T-helper 17 cell (primary cell): Measurements from ENCODE around the gene FXYD5. TPM values are rescaled to one million over a fixed set of nuclear protein-coding genes. Genes with fewer than 3 reads are reported as not detected.
"Not testable (repeated sequence)": the region's sequence is repeated elsewhere in the genome, so short reads cannot be mapped to it uniquely, and the experiment has no call there.

ENCODE experiments used
- ATAC-seq: fragments of 150-1000 bp; cut with Tn5 transposase; 2 replicates; pipeline ENCODE4 v1.10.0; 2021; ENCODE audit warnings: mild to moderate bottlenecking, moderate library complexity
- DNase-seq, 3 donors: peaks; one replicate each; pipeline versions ENCODE4 v3.0.0 to v3.0.0-alpha.2; 2020 to 2021
- H3K9me3 ChIP-seq: one replicate; pipeline ENCODE4 v1.7.0; 2013; ENCODE audit warnings: low read length, mild to moderate bottlenecking; ENCODE audit not compliant: control insufficient read depth, poor library complexity, severe bottlenecking
- H3K27ac Mint-ChIP-seq: one replicate; pipeline ENCODE4 v1.8.0; 2022; ENCODE audit warnings: mild to moderate bottlenecking, moderate library complexity, mixed read lengths
- H3K27me3 Mint-ChIP-seq: one replicate; pipeline ENCODE4 v1.8.0; 2022; ENCODE audit warnings: mixed read lengths
- H3K36me3 Mint-ChIP-seq: one replicate; pipeline ENCODE4 v1.8.0; 2022; ENCODE audit warnings: low read depth, mixed read lengths
- H3K4me1 Mint-ChIP-seq: one replicate; pipeline ENCODE4 v1.8.0; 2022; ENCODE audit warnings: mild to moderate bottlenecking, mixed read lengths
- H3K4me3 Mint-ChIP-seq: one replicate; pipeline ENCODE4 v1.8.0; 2022; ENCODE audit warnings: mild to moderate bottlenecking, moderate library complexity, mixed read lengths
- total RNA-seq, 4 donors: library from RNA in 2 of 4; stranded (reverse) in 2 of 4; gene quantifications; one replicate each; pipeline ENCODE4 v1.2.3 and lab custom pipeline; 2022 to 2026

The FXYD5 gene
- total RNA-seq, 2 donors from 2014 or later: 533 to 557 TPM

GRCh38 chr19:35144600-35145436, 9.7 kb upstream of the FXYD5 start:
- Mint-ChIP-seq H3K27ac (peak overlapping the region; percentile 87), H3K4me1 (peaks cover 27% of the 10 kb centered on the region), H3K4me3 (peak overlapping the region; percentile 79), H3K27me3 (no peaks in the 10 kb centered on the region), H3K36me3 (no peaks in the 10 kb centered on the region)
- no peak for DNase-seq
- no peaks in the 10 kb centered on the region for H3K9me3 ChIP-seq
- no peak for ATAC-seq

DNA sequence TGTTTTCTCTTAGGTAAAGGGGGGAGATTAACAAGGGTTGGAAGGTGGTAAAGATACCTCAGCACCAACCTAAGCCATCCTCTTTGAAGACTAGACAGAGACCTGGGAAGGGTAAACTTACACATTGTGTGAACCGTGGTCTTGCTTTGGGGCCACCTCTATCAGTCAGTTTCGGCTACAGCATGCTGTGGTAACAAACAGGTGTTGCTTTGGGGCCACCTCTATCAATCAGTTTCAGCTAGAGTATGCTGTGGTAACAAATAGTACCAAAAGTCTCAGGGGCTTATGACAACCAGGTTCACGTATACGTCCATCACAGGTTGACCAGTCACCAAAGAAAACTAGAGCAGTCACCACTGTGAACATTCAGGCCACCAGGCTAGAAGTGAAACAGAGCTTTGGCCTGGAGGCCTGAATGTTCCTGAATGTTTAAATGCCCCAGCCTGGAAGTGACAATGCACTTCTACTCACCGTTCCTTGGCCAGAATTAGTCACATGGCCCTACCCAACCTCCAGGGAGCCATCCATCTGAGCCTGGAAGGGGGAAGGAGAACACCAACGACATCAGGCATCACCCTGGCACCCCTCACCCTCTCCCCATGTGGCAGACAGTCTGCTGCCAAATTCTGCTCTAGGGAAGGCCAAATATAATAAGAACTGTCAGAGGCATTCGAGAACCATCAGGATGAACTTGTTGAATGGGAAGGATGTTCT, 7.6 kb upstream of the FXYD5 start:
- DNase-seq (no peak), ATAC-seq (no peak)
- Mint-ChIP-seq H3K4me1 (peaks cover 23% of the 10 kb centered on the region), H3K4me3 (no peak overlapping the region), H3K27ac (peak overlapping the region; percentile 87), H3K27me3 (no peaks in the 10 kb centered on the region), H3K36me3 (no peaks in the 10 kb centered on the region)
- H3K9me3 ChIP-seq: no peaks in the 10 kb centered on the region

DNA sequence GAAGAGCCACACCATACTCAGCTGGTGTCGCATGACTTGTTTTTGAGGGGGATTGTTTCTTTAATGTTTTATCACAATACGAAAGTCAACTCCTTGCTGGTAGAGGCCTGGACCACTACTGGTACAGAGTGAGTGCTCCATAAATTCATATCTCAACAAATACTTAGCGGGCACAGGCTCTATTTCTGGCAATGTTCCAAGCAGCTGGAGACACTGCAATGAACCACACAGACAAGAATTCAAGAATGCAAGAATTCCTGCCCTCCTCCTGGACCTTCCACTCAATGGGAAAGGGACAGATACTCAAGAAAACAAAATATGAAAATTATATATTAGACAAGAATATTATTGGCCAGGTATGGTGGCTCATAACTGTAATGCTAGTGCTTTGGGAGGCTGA, 5.1 kb upstream of the FXYD5 start:
- no peak for DNase-seq
- no peaks in the 10 kb centered on the region for H3K9me3 ChIP-seq
- Mint-ChIP-seq H3K27ac (no peak overlapping the region), H3K27me3 (no peaks in the 10 kb centered on the region), H3K4me3 (no peak overlapping the region), H3K4me1 (peaks cover 31% of the 10 kb centered on the region), H3K36me3 (no peaks in the 10 kb centered on the region)
- no peak for ATAC-seq

DNA sequence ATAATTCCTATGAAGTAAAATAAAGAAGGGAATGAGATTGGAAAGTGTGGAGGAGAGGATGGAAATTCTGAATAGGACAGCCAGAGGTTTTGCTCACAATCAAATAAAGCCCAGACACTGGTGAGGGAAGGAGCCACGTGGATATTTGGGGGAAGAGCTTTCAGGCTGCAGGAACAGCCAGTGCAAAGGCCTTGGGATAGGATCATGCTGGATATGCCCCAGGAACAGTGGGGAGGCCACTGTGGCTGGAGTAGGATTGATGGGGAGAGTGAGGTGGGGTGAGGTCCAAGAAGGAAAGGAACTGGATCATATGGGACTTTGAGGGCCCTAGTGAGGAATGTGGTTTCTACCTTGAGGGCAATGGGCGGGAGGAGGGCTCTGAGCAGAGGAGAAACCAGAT, 4.1 kb upstream of the FXYD5 start:
- Mint-ChIP-seq H3K27me3 (no peaks in the 10 kb centered on the region), H3K4me1 (peaks cover 27% of the 10 kb centered on the region), H3K36me3 (peaks cover 4% of the 10 kb centered on the region), H3K4me3 (peak overlapping the region; percentile 12), H3K27ac (peak overlapping the region; percentile 61)
- no peak for DNase-seq
- H3K9me3 ChIP-seq: no peaks in the 10 kb centered on the region
- no peak for ATAC-seq

DNA sequence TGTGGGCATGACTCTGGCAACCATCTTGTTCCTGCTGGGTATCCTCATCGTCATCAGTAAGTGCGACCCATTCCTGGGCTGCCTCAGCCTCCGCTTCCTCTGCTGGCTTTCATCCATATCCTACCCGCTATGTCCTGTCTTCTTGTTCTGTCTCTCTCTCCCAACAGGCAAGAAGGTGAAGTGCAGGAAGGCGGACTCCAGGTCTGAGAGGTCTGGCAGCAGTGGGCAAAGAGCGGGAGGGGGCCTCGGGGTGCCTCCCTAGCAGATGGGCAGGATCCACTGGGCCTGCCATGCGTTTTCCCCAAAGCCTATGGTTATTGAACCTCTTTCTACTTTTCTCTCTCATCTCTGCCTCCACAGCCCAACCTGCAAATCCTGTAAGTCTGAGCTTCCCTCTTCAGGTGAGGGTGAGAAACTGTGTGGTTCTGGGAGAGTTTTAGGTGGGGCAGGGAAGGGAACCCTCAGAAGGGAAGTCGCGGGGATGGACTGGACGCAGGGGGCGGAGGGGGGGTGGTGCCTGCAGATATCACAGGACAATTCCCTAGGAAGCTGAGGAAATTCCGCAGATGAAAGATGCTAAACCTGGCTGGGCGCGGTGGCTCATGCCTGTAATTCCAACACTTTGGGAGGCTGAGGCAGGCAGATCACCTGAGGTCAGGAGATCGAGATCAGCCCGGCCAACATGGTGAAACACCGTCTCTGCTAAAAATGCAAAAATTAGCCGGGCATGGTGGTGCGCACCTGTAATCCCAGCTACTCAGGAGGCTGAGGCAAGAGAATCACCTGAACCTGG, 3.1 kb upstream of the FXYD5 start:
- H3K9me3 ChIP-seq: no peaks in the 10 kb centered on the region
- Mint-ChIP-seq H3K27ac (peak overlapping the region; percentile 32), H3K4me1 (peaks cover 36% of the 10 kb centered on the region), H3K4me3 (peak overlapping the region; percentile 31), H3K36me3 (peaks cover 7% of the 10 kb centered on the region), H3K27me3 (no peaks in the 10 kb centered on the region)
- no peak for DNase-seq
- no peak for ATAC-seq

GRCh38 chr19:35153129-35153522, 1.4 kb upstream of the FXYD5 start:
- not testable (repeated sequence) for H3K27me3 Mint-ChIP-seq, H3K9me3 ChIP-seq, DNase-seq, H3K36me3 Mint-ChIP-seq, ATAC-seq
- Mint-ChIP-seq H3K4me3 (peak overlapping the region; percentile 100), H3K27ac (peak overlapping the region; percentile 98), H3K4me1 (peaks cover 44% of the 10 kb centered on the region)

GRCh38 chr19:35153701-35154524, 622 bp upstream of the FXYD5 start:
- peak overlapping the region; percentile 100 for H3K4me3 Mint-ChIP-seq
- no peaks in the 10 kb centered on the region for H3K27me3 Mint-ChIP-seq
- peak; percentile 76 for ATAC-seq
- peaks cover 8% of the 10 kb centered on the region for H3K36me3 Mint-ChIP-seq
- peaks cover 51% of the 10 kb centered on the region for H3K4me1 Mint-ChIP-seq
- peak overlapping the region; percentile 98 for H3K27ac Mint-ChIP-seq
- DNase-seq: peak; percentile 62 to 67 (median 63)
- no peaks in the 10 kb centered on the region for H3K9me3 ChIP-seq

DNA sequence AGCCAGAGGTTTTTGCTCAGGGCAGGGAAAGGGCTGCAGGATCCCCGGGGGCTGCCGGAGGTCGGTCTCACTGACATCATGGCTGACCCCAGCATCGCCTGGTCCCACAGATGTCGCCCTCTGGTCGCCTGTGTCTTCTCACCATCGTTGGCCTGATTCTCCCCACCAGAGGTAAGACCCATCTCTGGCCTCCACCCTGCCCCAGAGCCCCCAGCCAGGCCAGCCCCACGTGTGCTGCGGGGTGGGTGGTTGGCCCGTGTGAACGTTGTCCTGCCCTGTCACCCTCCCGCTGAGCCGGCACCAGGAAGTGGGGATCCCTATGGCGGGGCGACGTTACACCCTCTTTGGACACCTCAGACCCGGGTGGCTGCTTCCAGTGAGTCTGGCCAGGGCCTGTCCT, 906 bp downstream of the FXYD5 start:
- Mint-ChIP-seq H3K27ac (peak overlapping the region; percentile 98), H3K27me3 (no peaks in the 10 kb centered on the region), H3K4me3 (peak overlapping the region; percentile 100), H3K36me3 (peaks cover 11% of the 10 kb centered on the region), H3K4me1 (peaks cover 47% of the 10 kb centered on the region)
- H3K9me3 ChIP-seq: no peaks in the 10 kb centered on the region
- DNase-seq: no peak
- ATAC-seq: peak; percentile 14

- peaks cover 46% of the 10 kb centered on the region for H3K4me1 Mint-ChIP-seq
- no peak for ATAC-seq
- DNase-seq: no peak
- peak overlapping the region; percentile 100 for H3K4me3 Mint-ChIP-seq
- peak overlapping the region; percentile 98 for H3K27ac Mint-ChIP-seq
- H3K9me3 ChIP-seq: no peaks in the 10 kb centered on the region
- no peaks in the 10 kb centered on the region for H3K27me3 Mint-ChIP-seq
- H3K36me3 Mint-ChIP-seq: peaks cover 13% of the 10 kb centered on the region
Observed at GRCh38 chr19:35155981-35156672, 1.6 kb downstream of the FXYD5 start.

GRCh38 chr19:35156673-35157014, 2.1 kb downstream of the FXYD5 start:
- ATAC-seq: no peak
- peaks cover 49% of the 10 kb centered on the region for H3K4me1 Mint-ChIP-seq
- H3K4me3 Mint-ChIP-seq: peak overlapping the region; percentile 100
- no peak for DNase-seq
- H3K36me3 Mint-ChIP-seq: peaks cover 16% of the 10 kb centered on the region
- H3K27me3 Mint-ChIP-seq: no peaks in the 10 kb centered on the region
- H3K9me3 ChIP-seq: no peaks in the 10 kb centered on the region
- H3K27ac Mint-ChIP-seq: peak overlapping the region; percentile 98

DNA sequence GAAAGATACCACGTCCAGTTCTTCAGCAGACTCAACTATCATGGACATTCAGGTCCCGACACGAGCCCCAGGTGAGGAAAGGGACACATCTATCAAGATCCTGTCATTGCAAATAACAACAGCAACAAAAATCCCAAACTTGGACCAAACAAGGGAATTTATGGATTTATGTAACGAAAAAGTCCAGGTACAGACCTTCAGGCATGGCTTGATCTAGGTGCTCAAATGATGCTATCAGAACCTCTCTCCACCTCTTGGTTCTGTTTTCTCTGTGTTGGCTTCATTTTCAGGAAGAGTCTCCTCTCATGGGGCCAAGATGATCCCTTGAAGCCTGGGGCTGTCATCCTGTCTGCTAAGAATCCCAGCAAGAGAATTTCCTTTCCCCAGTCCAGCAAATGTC, 2.9 kb downstream of the FXYD5 start:
- H3K4me3 Mint-ChIP-seq: peak overlapping the region; percentile 59
- H3K9me3 ChIP-seq: peaks cover 5% of the 10 kb centered on the region
- ATAC-seq (no peak), DNase-seq (no peak)
- peak overlapping the region; percentile 98 for H3K27ac Mint-ChIP-seq
- no peaks in the 10 kb centered on the region for H3K27me3 Mint-ChIP-seq
- H3K4me1 Mint-ChIP-seq: peaks cover 44% of the 10 kb centered on the region
- peaks cover 20% of the 10 kb centered on the region for H3K36me3 Mint-ChIP-seq

DNA sequence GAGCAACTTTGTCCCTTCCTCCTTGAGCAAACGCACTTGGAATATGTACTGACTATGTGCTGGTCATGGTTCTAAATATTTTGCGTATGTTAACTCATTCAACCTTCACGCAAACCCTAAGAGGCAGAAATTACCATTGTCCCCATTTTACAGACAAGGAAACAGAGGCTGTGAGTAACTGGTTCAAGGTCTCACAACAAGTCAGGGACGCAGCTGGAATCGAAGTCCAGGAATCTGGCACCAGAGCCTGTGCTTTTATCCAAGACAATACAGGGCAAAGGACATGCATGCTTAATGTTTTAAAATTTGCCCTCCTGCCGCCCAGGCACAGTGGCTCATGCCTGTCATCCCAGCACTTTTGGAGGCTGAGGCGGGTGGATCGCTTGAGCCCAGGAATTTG, 5.1 kb downstream of the FXYD5 start:
- Mint-ChIP-seq H3K27me3 (no peaks in the 10 kb centered on the region), H3K4me3 (no peak overlapping the region), H3K36me3 (peaks cover 28% of the 10 kb centered on the region), H3K4me1 (peaks cover 37% of the 10 kb centered on the region), H3K27ac (no peak overlapping the region)
- ATAC-seq: no peak
- DNase-seq: no peak
- H3K9me3 ChIP-seq: peaks cover 5% of the 10 kb centered on the region
